COLO829 (cell line): ENCODE results near the gene CEP162.
"Not testable (repeated sequence)": the region's sequence is repeated elsewhere in the genome, so short reads cannot be mapped to it uniquely, and the experiment has no call there.

Source experiments
- DNase-seq: peaks from one replicate; pipeline ENCODE4 v3.0.0; 2012; ENCODE audit warnings: low spot score

Gene CEP162

DNA sequence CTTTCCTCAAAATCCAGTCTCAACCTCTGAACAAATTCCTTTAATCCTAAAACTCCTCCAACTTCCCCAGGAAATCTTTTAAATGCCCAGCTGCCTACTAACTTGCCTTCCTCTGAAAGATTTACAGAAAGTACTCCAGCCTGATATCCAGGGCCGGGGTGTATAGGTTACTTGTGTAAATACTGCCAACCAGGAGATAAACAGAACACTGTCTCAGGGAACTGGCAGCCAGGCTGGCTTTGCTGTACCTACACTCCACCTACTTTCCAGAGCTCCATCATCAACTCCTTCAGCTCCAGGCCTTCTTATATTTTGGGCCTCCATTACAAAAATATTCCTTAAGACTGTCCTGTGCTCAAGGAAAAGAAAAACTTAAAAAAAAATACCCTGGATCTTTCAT is 85.9 kb downstream of the CEP162 start:
- DNase-seq: no peak

- DNase-seq: no peak
These were observed 88.1 kb downstream of the CEP162 start for GRCh38 chr6:84139311-84139710.

DNA sequence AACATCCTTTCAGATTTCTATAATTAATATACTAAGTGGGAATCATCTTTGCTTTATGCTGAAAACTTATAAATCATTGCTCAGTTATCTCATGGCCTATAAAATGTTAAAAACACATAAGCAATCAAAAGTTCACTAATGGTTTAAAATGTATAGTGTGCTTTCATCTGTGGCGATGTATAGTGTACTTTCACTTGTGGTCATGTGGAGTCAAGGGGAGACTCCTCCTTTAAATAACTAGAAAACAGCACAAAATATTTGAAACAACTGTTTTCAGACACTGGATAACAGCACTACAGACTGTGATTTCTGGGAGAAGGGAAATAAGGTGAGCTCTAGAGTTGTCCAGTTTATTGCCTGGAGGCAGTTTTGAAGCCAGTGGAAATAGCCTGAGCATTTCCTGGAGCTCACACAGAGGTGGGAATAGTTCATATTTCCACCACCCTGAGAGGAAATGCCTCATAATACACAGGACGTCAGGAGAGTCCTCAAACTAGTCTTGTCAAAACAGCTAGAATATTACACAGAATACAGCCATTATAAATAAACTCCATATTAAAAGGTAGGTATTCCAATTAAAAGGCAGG is 89.4 kb downstream of the CEP162 start:
- DNase-seq: no peak

- no peak for DNase-seq
These were observed 90.4 kb downstream of the CEP162 start for GRCh38 chr6:84137051-84137375.

- no peak for DNase-seq
These were observed 90.9 kb downstream of the CEP162 start for GRCh38 chr6:84136364-84137050.

GRCh38 chr6:84135291-84135690 is 92.2 kb downstream of the CEP162 start:
- DNase-seq: no peak

DNA sequence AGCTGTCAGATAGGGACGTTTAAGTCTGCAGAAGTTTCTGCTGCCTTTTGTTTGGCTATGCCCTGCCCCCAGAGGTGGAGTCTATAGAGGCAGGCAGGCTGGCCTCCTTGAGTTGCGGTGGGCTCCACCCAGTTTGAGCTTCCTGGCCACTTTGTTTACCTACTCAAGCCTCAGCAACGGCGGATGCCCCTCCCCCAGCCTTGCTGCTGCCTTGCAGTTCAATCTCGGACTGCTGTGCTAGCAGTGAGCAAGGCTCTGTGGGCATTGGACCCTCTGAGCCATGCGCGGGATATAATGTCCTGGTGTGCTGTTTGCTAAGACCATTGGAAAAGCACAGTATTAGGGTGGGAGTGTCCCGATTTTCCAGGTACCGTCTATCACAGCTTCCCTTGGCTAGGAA is 94.1 kb downstream of the CEP162 start:
- DNase-seq: not testable (repeated sequence)

DNA sequence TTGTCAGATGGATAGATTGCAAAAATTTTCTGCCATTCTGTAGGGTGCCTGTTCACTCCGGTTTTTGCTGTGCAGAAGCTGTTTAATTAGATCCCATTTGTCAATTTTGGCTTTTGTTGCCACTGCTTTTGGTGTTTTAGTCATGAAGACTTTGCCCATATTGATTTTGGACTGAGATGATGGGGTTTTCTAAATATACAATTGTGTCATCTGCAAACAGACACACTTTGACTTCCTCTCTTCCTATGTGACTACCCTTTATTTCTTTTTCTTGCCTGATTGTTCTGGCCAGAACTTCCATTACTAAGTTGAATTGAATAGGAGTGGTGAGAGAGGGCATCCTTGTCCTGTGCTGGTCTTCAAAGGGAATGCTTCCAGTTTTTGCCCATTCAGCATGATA is 97.9 kb downstream of the CEP162 start:
- DNase-seq: not testable (repeated sequence)

DNA sequence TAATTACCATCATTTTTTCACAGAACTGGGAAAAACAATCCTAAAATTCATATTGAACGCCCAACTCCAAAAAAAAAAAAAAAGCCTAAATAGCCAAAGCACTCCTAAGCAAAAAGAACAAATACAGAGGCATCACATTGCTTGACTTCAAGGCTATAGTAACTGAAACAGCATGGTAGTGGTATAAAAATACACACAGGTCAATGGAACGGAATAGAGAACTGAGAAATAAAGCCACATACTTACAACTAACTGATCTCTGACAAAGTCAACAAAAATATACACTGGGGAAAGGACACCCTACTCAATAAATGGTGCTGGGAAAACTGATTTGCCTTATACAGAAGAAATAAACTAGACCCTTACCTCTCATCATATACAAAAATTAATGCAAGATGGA is 104.3 kb downstream of the CEP162 start:
- no peak for DNase-seq

DNA sequence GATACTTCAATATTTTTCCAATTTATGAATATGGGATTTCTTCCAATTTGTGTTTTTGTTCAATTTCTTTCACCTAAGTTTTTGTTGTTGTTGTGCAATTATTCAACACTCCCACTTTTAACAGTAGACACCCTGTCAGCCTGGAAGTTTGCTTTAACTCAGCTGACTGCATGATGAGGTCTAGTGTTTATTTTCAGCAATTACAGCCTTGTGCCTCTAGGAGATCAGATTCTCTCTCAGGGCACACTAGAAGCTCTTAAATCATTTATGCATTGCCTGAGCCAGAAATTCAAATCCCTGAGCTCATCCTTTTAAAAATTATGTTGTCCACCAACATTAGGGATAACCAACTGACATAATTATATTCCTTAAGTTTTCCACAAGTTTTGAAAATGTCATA is 108.2 kb downstream of the CEP162 start:
- no peak for DNase-seq

- no peak for DNase-seq
These were observed 109.3 kb downstream of the CEP162 start for GRCh38 chr6:84118191-84118590.

GRCh38 chr6:84114933-84115594 is 112.4 kb downstream of the CEP162 start:
- not testable (repeated sequence) for DNase-seq

GRCh38 chr6:84111351-84111750 is 116.1 kb downstream of the CEP162 start:
- DNase-seq: not testable (repeated sequence)

DNA sequence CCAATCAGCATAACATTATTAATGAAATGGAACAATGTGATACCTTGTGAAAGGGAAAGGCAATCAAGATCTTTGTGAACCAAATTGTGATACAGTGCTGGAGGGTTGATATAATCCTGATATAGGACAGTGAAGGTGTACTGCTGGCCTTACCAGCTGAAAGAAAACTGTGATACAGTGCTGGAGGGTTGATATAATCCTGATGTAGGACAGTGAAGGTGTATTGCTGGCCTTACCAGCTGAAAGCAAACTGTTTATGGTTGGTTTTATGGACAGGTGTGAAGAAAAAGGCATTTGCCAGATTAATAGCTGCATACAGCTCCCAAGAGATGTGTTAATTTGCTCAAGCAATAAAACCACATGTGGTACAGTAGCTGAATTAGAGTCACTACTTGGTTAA is 119.9 kb downstream of the CEP162 start:
- no peak for DNase-seq

DNA sequence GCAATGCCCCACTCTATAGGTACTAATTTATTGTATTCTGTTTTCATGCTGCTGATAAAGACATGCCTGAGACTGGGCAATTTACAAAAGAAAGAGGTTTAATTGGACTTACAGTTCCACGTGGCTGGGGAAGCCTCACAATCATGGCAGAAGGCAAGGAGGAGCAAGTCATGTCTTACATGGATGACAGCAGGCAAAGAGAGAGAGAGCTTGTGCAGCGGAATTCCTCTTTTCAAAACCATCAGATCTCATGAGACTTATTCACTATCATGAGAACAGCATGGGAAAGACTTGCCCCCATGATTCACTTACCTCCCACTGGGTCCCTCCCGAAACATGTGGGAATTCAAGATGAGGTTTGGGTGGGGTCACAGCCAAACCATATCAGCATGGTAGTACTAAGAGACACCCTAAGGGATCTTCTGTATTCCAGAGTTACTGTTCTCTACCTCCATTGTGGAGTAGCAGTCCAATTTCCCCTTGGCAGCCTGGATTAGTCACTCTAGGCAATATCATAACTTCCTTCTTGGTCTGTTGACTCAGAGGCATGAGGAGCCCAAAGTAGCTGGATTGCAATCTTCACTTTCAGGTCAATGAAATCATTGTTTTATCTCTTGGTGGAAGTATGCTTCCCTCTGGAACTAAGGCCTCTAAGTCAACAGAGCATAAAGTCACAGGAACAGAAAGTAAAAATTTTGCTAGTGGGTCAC is 122.1 kb downstream of the CEP162 start:
- DNase-seq: peak; percentile 74

- no peak for DNase-seq
These were observed 124.4 kb downstream of the CEP162 start for GRCh38 chr6:84103029-84103428.

DNA sequence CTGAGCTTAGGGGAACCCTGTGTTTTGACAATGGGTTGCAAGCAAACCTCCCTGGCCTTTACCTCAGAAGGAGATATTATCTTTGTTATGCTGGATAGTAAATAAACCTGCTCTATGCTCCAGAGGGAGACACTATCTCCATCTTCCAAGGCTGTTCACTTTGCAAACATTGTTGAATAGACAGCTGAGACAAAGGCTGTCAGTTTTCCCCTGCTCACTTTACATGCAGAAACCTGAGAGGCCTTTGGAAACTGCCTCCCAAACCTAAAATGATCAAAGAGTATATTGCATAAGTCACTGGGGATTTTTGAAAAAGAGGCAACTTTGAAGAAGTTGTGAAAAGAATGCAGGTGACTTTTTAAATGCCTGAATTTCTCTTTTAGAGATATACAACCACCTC is 132.3 kb downstream of the CEP162 start:
- DNase-seq: no peak

- no peak for DNase-seq
These were observed 133.7 kb downstream of the CEP162 start for GRCh38 chr6:84093441-84094435.

GRCh38 chr6:84089552-84089951 is 137.9 kb downstream of the CEP162 start:
- DNase-seq: no peak

GRCh38 chr6:84089081-84089480 is 138.4 kb downstream of the CEP162 start:
- no peak for DNase-seq

DNA sequence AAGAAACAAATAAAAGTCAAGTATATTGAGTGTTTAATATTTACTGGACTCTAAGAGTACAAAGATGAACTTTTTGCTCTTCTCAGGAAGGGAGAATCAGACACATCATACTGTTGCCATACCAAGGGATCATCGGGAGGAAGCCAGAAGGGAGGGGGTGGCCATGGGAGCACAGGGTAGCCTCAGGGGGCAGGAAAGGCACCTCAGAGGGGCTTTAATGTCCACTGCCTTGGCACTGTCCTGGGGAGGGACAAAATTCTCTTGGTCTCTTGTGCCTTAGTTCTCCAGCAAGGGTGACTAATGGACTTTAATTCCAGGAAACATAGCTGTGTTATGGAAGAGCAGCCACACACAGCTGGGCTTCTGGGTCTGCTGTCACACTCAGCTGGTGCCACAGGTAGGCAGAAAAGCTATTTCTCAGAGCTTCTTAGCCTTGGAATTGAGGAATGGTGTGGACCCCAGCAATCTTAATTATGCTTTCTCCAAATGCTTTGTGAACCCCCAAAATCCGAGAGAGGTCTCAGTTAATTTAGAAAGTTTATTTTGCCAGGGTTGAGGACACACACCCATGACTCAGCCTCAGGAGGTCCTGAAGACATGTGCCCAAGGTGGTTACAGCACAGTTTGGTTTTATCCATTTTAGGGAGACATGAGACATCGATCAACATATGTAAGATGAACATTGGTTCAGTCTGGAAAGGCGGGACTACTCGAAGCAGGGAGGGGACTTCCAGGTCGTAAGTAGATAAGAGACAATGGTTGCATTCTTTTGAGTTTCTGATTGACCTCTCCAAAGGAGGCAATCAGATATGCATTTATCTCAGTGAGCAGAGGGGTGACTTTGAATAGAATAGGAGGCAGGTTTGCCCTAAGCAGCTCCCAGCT is 140.7 kb downstream of the CEP162 start:
- no peak for DNase-seq
